K562 (cell line): ENCODE results near the gene C1QTNF12. TPM values are rescaled to one million over a fixed set of nuclear protein-coding genes. Genes with fewer than 3 reads are reported as not detected.
A peak's percentile ranks its signal among the peaks of the same experiment; 100 is the strongest.

Experiments
- DLX4 ChIP-seq: fragments of 250-450 bp; sonication (Bioruptor Pico); IDR thresholded peaks from 2 replicates; pipeline ENCODE4 v1.6.1; 2021; ENCODE audit warnings: mild to moderate bottlenecking
- FOXO4 ChIP-seq: fragments of 450-650 bp; formaldehyde crosslinking; IDR thresholded peaks from 2 replicates; pipeline ENCODE4 v1.4.0; 2020; ENCODE audit warnings: mild to moderate bottlenecking, moderate library complexity
- KAT2B ChIP-seq: IDR thresholded peaks from one replicate; pipeline ENCODE4 v1.6.1; 2012; ENCODE audit warnings: low read depth, mild to moderate bottlenecking, control low read depth, inconsistent platforms, low read length, moderate library complexity
- LARP7 ChIP-seq: fragments of 450-650 bp; IDR thresholded peaks from 2 replicates; pipeline ENCODE4 v1.6.1; 2016
- MNT ChIP-seq, 2 experiments: fragments of 450-650 bp; conservative IDR thresholded peaks; 2 replicates each; pipeline ENCODE4 v1.6.1; 2017; ENCODE audit warnings: mild to moderate bottlenecking in 2 of 2, moderate library complexity in 2 of 2
- NKRF ChIP-seq: fragments of 450-650 bp; IDR thresholded peaks from 2 replicates; pipeline ENCODE4 v1.6.1; 2016; ENCODE audit warnings: borderline replicate concordance
- PHB2 ChIP-seq: fragments of 450-650 bp; IDR thresholded peaks from 2 replicates; pipeline ENCODE4 v1.6.1; 2017; ENCODE audit warnings: low read depth
- POLR2A ChIP-seq: fragments of 450-650 bp; conservative IDR thresholded peaks from 2 replicates; pipeline ENCODE4 v1.6.1; 2016
- RBM34 ChIP-seq: fragments of 200-400 bp; formaldehyde crosslinking; IDR thresholded peaks from 2 replicates; pipeline ENCODE4 v1.6.1; 2018; ENCODE audit warnings: low read length, borderline replicate concordance; ENCODE audit not compliant: insufficient read depth
- SMAD1 ChIP-seq: fragments of 150-350 bp; IDR thresholded peaks from 2 replicates; pipeline ENCODE4 v1.6.1; 2014; ENCODE audit warnings: low read length, low read depth; ENCODE audit not compliant: partially characterized antibody
- SMARCB1 ChIP-seq: IDR thresholded peaks from 2 replicates; pipeline ENCODE4 v1.6.1; 2011; ENCODE audit warnings: improper control_type of control experiment, low read depth; ENCODE audit not compliant: insufficient read length
- TFE3 ChIP-seq: fragments of 450-650 bp; formaldehyde crosslinking; IDR thresholded peaks from 2 replicates; pipeline ENCODE4 v1.4.0; 2020; ENCODE audit warnings: mild to moderate bottlenecking, mixed read lengths
- ZBTB1 ChIP-seq: sonication (generic); formaldehyde crosslinking; IDR thresholded peaks from 2 replicates; pipeline ENCODE4 v1.8.1; 2023; ENCODE audit warnings: missing genetic modification reagents, low read depth, mild to moderate bottlenecking, borderline replicate concordance
- ZBTB12 ChIP-seq: fragments of 250-450 bp; sonication (Bioruptor Pico); IDR thresholded peaks from 2 replicates; pipeline ENCODE4 v1.4.0; 2020
- ZBTB43 ChIP-seq: sonication (generic); formaldehyde crosslinking; IDR thresholded peaks from 2 replicates; pipeline ENCODE4 v1.8.0; 2023; ENCODE audit warnings: mild to moderate bottlenecking, missing genetic modification reagents
- ZKSCAN8 ChIP-seq: fragments of 200-800 bp; sonication (Bioruptor generic); IDR thresholded peaks from 2 replicates; pipeline ENCODE4 v1.6.1; 2016; ENCODE audit warnings: missing genetic modification characterization, missing compliant biosample characterization
- ZNF253 ChIP-seq: fragments of 250-450 bp; sonication (Bioruptor Pico); conservative IDR thresholded peaks from 2 replicates; pipeline ENCODE4 v1.6.1; 2021; ENCODE audit warnings: mild to moderate bottlenecking
- polyA plus RNA-seq, 8 experiments: library from polyadenylated mRNA; depleted of rRNA in 4 of 8; stranded (reverse) in 5 of 8; unstranded in 3 of 8; fragments of >200 nt; fragmentation: Nextera tagmentation in 2 of 8; fragmentation: Illumina TruSeq in 1 of 8; extraction: Ambion mirVana in 2 of 8; extraction: Trizol in 1 of 8; gene quantifications; 2 replicates each; pipeline versions ENCODE4 v1.2.1 to v1.2.3, GENCODE V29; 2011 to 2014; ENCODE audit warnings: inconsistent platforms in 1 of 8, missing spikeins in 1 of 8
- total RNA-seq, 7 experiments: library from RNA; depleted of rRNA in 6 of 7; stranded (reverse); fragments of >200 nt in 6 of 7; fragmentation: Illumina TruSeq in 2 of 7; extraction: Trizol in 2 of 7; gene quantifications; 2 replicates each; pipeline versions ENCODE4 v1.2.1 to v1.2.3, GENCODE V29; 2011 to 2021; ENCODE audit warnings: low replicate concordance in 1 of 7

Gene C1QTNF12
- total and polyA plus RNA-seq, 9 of the 15 experiments (the other 6 are each of a cell fraction or from before 2014, with no cell fraction given) = 0.11 to 4.3 (median 0.93) TPM; not detected in 3

GRCh38 chr1:1231400-1232207 is 14.9 kb downstream of the C1QTNF12 start, which contains the start of gene SDF4 (continued):
- TF ChIP-seq MNT (conservative IDR thresholded peaks at IDR 0.05) = peak in 1 of 2 experiments; percentile 86
- no peak for TF ChIP-seq SMARCB1
- TF ChIP-seq RBM34 = peak; percentile 58
- TF ChIP-seq LARP7 = no peak
- no peak for TF ChIP-seq PHB2
- TF ChIP-seq FOXO4 = no peak
- no peak for TF ChIP-seq ZBTB43 (CRISPR knock-in tag)
- no peak for TF ChIP-seq ZNF253 (CRISPR knock-in tag)
- peak; percentile 91 for TF ChIP-seq POLR2A
- no peak for TF ChIP-seq DLX4
- TF ChIP-seq NKRF = no peak; the same call in 1 of the 2 replicates
- TF ChIP-seq ZBTB12 = peak; percentile 57
- TF ChIP-seq KAT2B = no peak
- TF ChIP-seq TFE3 (CRISPR knock-in tag) = peak; percentile 82
- no peak for TF ChIP-seq ZBTB1 (CRISPR knock-in tag)
- TF ChIP-seq SMAD1 = peak; percentile 54
- TF ChIP-seq ZKSCAN8 (CRISPR knock-in tag) = no peak
